C1 segment of cervical spinal cord (tissue), 14 donors: Measurements from ENCODE around the gene VWA3A.
"Not testable (repeated sequence)": the region's sequence is repeated elsewhere in the genome, so short reads cannot be mapped to it uniquely, and the experiment has no call there.

ENCODE experiments used
- DNase-seq, 14 donors: peaks; one replicate each; lab custom pipeline; 2025; lab: John Stamatoyannopoulos, UW

Gene VWA3A

DNA sequence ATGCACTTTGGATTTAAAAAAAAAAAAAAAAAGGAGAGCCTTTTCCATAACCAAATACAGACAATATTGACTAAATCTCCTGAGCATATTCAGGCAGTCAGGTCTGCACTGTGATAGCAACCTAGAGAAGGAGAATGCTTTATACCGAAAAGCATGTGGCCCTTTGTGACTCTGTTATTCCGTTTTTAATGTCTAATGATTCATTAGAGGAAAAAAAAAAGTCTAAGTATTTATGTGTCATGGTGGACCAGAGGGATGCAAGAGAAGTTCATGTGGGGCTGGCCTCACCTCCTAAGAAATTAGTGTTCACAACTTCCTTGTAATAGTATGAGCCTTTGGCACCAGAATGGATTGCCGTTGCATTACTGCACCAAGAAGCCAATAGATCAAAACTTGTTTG, 11.3 kb upstream of the VWA3A start:
- no peak for DNase-seq

DNA sequence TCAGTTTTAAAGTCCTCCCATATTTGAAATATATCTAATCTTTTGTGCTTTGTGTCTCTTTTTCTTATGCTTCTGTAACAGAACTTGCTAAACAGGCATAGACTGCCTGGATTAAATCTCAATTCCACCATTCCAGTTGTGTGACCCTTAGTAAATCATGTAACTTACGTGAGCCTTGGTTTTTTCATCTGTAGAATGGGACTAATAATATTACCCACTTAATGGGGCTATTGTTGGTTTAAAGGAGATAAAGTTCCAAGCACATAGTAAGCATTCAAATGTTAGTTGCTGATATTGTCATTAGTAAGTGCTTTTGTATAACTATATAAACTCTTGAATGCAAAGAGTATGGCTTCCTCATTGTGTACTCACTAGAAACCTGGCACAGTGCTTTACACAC, 5.9 kb upstream of the VWA3A start:
- no peak for DNase-seq

DNA sequence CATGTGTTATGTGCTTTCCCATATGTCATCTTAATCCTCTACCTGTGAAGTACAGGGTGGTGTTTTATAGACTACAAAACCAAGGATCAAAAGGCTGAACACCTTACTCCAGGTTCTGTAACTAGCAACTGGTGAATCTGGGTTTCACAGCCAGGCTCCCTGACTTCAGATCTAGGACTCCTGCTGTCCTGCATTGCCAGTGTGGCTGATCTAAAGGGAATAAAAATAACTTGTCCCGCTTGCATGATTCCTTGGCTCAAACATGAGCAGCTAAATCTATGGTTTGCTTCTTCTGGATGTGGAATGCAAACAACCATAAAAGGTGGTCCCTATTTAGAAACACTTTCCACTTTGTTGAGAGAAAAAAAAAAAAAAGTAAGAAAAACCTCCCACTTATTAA, 3.7 kb upstream of the VWA3A start:
- DNase-seq: no peak

DNA sequence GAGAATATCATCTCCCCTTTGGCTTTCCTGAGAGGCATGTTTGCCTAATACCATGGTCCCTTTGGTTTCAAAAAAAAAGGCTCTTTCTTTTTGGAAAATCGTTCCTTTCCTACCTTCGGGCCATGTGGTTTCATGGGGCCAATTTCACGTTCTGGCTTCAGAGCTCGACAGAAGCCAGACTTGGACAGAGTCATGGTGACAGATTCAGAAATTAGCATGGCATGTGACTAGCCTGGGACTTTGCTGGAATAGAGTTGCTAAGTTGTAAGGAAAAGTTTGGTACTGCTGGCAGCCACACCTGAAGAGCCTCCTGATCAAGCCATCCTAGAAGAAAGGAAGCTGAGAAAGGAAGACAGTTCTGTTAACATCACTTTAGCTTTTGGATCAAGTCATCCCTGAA, 2.4 kb upstream of the VWA3A start:
- no peak for DNase-seq

DNA sequence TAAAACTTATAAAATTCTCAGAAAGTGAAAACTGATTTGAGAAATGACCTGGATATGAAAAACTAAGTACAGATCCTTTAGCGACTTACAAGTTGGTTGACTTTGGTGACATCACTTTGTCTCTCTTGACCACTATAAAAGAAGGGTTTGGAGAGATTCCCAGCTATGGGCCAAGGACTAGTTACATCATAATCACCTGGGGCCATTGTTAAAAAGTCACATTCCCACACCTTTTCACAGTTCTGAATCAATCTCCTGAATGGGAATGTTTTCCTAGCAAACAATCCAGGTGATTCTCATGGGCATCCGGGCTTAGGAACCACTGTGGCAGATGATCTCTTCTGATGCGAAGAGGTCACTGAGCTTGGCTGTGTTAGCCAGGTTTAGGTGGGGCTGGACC, 620 bp upstream of the VWA3A start:
- no peak for DNase-seq

GRCh38 chr16:22093331-22093730, 990 bp downstream of the VWA3A start:
- DNase-seq: no peak

DNA sequence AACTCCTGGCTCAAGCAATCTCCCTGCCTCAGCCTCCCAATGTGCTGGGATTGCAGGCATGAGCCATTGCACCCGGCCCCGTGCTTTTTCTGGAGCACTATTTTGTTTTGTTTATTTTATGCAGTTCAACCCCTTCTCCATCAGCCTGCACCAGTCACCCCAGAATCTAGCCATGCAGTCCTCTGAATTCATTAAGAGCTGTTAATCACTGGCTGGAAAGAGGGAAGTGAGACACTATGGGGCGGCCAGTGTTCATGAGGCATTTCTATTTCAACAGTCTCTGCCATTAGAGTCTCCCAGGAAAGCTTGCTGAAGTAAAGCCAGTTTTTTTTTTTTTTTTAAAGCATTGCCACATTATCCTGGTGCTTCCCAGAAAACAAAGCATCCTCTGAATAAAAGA, 1.7 kb downstream of the VWA3A start:
- DNase-seq: peak in 3 of 14 donors; percentile 1 to 19 (median 3)

GRCh38 chr16:22098405-22099255, 6.3 kb downstream of the VWA3A start:
- DNase-seq: peak in 1 of 14 donors; percentile 12

- no peak for DNase-seq
Measured at GRCh38 chr16:22099256-22099975, 7.1 kb downstream of the VWA3A start.

DNA sequence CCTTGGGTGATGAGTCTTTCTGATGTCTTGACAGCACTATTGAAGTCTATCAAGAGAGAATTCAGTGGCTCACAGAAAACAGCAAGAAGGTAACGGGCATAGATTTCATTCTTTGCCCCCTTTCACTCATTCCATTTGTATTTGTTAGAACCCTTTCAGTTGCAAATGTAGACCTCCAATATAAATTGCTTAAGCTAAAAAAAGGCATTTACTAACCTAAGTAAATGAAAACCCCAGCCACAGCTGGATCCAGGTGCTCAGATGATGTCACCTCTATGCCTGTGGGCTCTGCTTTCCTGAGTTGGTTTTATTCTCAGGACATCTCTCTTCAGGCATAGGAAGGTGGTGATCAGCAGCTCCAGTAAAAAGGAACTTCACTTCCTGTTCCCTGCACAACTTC, 11.1 kb downstream of the VWA3A start:
- no peak for DNase-seq

- no peak for DNase-seq
Measured at GRCh38 chr16:22109258-22109898, 17.0 kb downstream of the VWA3A start.

DNA sequence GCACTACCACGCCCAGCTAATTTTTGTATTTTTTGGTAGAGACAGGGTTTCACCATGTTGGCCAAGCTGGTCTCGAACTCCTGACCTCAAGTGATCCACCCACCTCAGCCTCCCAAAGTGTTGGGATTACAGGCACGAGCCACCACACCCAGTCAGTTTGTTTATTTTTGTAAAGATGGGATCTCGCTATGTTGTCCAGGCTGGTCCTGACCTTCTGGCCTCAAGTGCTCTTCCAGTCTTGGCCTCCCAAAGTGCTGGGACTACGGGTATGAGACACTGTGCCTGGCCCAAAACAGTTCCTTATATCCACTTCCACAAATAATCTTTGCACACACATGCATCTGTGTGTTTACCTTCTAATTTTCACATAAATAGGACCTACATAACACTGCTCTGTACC, 19.3 kb downstream of the VWA3A start:
- not testable (repeated sequence) for DNase-seq

DNA sequence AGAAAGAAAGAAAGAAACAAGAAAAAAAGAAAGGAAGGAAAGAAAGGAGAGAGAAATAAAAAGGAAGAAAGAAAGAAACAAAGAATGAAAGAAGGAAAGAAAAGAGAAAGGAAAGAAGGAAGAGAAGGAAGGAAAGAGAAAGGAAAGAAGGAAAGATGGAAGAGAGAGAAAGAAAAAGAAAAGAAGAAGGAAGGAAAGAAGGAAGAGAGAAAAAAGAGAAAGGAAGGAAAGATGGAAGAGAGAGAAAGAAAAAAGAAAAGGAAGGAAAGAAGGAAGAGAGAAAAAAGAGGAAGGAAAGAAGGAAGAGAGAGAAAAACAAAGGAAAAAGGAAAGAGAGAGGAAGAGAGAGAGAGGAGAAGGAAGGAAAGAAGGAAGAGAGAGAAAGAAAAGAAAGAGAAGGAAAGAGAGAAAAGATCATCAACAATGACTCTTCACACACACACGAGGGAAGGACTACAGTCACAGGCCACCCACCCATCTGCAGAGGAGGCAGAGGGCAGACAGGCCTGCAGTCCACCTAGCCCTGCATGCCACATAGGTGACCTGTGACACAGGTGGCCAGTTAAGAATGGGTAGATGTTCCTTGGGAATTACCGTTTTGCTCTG, 23.9 kb downstream of the VWA3A start:
- no peak for DNase-seq

DNA sequence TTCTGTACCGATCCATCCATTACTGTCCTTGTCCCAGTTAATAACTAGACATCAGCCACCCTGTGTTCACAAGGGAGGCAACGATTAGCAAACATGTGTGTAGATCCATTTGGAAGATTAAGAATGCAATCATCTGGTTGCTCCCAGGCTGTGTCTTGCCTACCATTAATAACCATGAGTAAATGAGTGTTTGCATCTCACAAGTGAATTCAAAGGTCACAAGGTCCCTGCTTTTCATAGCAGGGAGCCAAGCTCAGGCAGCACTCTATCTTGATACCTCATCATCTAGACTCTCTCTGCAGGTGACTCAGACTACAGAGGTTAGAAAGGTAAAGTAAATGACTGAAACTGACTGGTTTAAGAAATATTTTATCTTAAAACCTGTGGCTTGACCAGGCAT, 25.3 kb downstream of the VWA3A start:
- no peak for DNase-seq

GRCh38 chr16:22120440-22120839, 28.1 kb downstream of the VWA3A start:
- no peak for DNase-seq

GRCh38 chr16:22122239-22122638, 29.9 kb downstream of the VWA3A start:
- DNase-seq: no peak

GRCh38 chr16:22123146-22123545, 30.8 kb downstream of the VWA3A start:
- no peak for DNase-seq

GRCh38 chr16:22123759-22124490, 31.6 kb downstream of the VWA3A start:
- DNase-seq: no peak

DNA sequence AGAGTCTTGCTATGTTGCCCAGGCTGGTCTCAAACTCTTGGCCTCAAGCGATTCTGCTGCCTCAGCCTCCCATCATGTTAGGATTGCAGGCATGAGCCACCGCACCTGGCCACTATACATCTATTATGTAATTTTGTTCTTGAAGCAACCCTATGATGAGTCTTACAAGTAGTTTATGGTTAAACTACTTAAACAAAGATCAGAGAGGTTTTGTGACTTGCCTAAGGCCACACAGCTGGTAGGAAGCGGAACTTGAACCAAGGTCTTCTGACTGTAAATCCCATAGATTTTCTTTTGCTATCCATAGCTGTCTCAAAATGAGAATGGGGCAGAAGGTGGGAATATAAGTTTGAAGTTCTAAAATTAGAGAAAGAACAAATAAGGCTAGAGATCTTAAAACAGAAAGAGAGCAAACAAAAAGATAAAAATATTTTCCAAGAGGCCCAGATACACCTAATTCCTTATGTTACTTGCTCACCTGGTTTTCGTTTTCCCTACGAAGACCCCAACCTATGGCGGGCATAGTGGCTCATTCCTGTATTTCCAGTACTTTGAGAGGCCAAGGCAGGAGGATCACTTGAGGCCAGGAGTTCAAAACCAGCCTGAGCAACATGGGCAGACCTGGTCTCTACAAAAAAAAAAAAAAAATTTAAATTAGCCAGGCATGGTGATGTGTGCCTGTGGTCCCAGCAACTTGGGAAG, 32.4 kb downstream of the VWA3A start:
- DNase-seq: no peak

DNA sequence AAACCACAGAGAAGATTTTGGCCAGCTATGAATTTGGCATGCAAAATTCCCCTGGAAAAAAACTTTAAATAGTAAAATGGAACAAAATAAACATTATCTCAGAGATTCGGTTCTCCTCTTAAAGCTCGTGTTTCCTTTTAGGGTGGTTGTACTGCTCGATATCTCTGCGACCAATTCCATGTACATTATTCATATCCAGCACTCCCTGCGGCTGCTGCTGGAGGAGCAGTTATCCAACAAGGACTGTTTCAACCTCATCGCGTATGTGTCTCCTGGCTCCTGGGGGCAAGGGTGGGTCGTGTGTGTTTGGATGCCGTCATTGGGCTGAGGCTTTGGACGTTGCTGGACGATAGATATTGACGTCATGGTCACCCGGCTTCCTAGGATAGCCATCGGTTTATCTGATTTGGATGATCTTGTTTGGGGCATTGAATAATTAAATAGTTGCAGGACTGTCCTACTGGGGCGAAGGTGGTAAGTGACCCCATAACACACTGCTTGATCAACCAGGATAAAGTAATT, 33.8 kb downstream of the VWA3A start:
- DNase-seq: no peak

DNA sequence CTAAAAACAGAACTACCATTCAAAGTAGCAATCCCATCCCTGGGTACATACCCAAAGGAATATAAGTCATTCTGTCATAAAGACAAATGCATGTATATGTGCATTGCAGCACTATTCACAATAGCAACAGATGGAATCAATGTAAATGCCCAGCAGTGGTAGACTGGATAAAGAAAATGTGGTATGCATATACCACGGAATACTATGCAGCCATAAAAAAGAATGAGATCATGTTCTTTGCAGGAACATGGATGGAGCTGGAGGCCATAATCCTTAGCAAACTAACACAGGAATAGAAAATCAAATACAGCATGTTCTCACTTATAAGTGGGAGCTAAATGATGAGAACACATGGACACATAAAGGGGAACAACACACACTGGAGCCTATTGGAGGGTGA, 36.2 kb downstream of the VWA3A start:
- DNase-seq: not testable (repeated sequence)
